Keratinocyte (primary cell): ENCODE measurements around the gene ATP8A2. TPM values are rescaled to one million over a fixed set of nuclear protein-coding genes. Genes with fewer than 3 reads are reported as not detected.

ENCODE experiments used
- DNase-seq: peaks from one replicate; pipeline ENCODE4 v3.0.0-alpha.2; 2011; ENCODE audit warnings: low read depth, missing footprints, low spot score
- FAIRE-seq: peaks from 2 replicates; lab custom pipeline; 2011; peaks lifted over from hg19 to GRCh38; lab: Jason Lieb, UNC
- H2AFZ ChIP-seq: 2 replicates; pipeline ENCODE4 v1.6.0; 2012; ENCODE audit warnings: low read length, control low read depth, inconsistent platforms; ENCODE audit not compliant: control insufficient read depth
- H3K27ac ChIP-seq: 2 replicates; pipeline ENCODE4 v1.5.1; 2011; ENCODE audit warnings: low read length; ENCODE audit not compliant: control insufficient read depth, insufficient read depth
- H3K27me3 ChIP-seq: 3 replicates; pipeline ENCODE4 v1.6.0; 2011; ENCODE audit warnings: low read length; ENCODE audit not compliant: control insufficient read depth, insufficient read depth; ENCODE audit errors: extremely low read depth
- H3K36me3 ChIP-seq, 2 experiments: 2 replicates in 1 of 2; 3 replicates in 1 of 2; pipeline ENCODE4 v1.5.1; 2011; ENCODE audit warnings: low read length in 2 of 2, mild to moderate bottlenecking in 1 of 2; ENCODE audit not compliant: control insufficient read depth in 2 of 2, insufficient read depth in 2 of 2; ENCODE audit errors: extremely low read depth in 1 of 2
- H3K4me1 ChIP-seq: 3 replicates; pipeline ENCODE4 v1.5.1; 2011; ENCODE audit warnings: low read length; ENCODE audit not compliant: control insufficient read depth, insufficient read depth; ENCODE audit errors: extremely low read depth
- H3K4me2 ChIP-seq: 3 replicates; pipeline ENCODE4 v1.6.0; 2011; ENCODE audit warnings: low read depth, low read length; ENCODE audit not compliant: control insufficient read depth, insufficient read depth; ENCODE audit errors: extremely low read depth
- H3K4me3 ChIP-seq, 3 experiments: fragments of 200-600 bp in 1 of 3; sonication (generic) in 1 of 3; 2 replicates in 2 of 3; 3 replicates in 1 of 3; pipeline ENCODE4 v1.5.1; 2011 to 2016; ENCODE audit warnings: low read length in 3 of 3, mild to moderate bottlenecking in 3 of 3, control low read depth in 2 of 3, inconsistent platforms in 1 of 3, low read depth in 1 of 3, mixed read lengths in 1 of 3, mixed run types in 1 of 3, moderate library complexity in 1 of 3; ENCODE audit not compliant: control insufficient read depth in 2 of 3, insufficient read depth in 2 of 3; ENCODE audit errors: extremely low read depth in 1 of 3
- H3K79me2 ChIP-seq: 2 replicates; pipeline ENCODE4 v1.6.0; 2012; ENCODE audit warnings: low read length; ENCODE audit not compliant: control insufficient read depth, insufficient read depth
- H3K9ac ChIP-seq: 3 replicates; pipeline ENCODE4 v1.6.0; 2011; ENCODE audit warnings: low read length; ENCODE audit not compliant: control insufficient read depth, insufficient read depth; ENCODE audit errors: extremely low read depth
- H3K9me1 ChIP-seq: 3 replicates; pipeline ENCODE4 v1.6.0; 2011; ENCODE audit warnings: low read length; ENCODE audit not compliant: control insufficient read depth, insufficient read depth; ENCODE audit errors: extremely low read depth
- H3K9me3 ChIP-seq: 2 replicates; pipeline ENCODE4 v1.5.1; 2012; ENCODE audit warnings: low read depth, low read length; ENCODE audit not compliant: control insufficient read depth
- H4K20me1 ChIP-seq: 3 replicates; pipeline ENCODE4 v1.6.0; 2011; ENCODE audit warnings: low read length; ENCODE audit not compliant: control insufficient read depth, insufficient read depth; ENCODE audit errors: extremely low read depth
- CTCF ChIP-seq, 3 experiments: IDR thresholded peaks in 1 of 3; conservative IDR thresholded peaks in 1 of 3; optimal IDR thresholded peaks in 1 of 3; 2 replicates in 2 of 3; 3 replicates in 1 of 3; pipeline versions ENCODE3 to v1.5.1; 2011; ENCODE audit warnings: low read length in 3 of 3, mild to moderate bottlenecking in 3 of 3, moderate library complexity in 2 of 3, control low read depth in 1 of 3, inconsistent platforms in 1 of 3; ENCODE audit not compliant: insufficient read depth in 2 of 3; ENCODE audit errors: extremely low read depth in 1 of 3
- EZH2 ChIP-seq: IDR thresholded peaks from one replicate; pipeline ENCODE4 v1.6.1; 2012; ENCODE audit warnings: inconsistent platforms, mild to moderate bottlenecking, low read length, moderate library complexity
- dilution Hi-C: fragments of 300-500 bp; cut with MboI; formaldehyde crosslinking; loops from one replicate; pipeline ENCODE4 v1.7.0; 2020; ENCODE audit warnings: low sequenced_read_pairs; ENCODE audit not compliant: extremely low pct_ligation_motif_present
- polyA plus RNA-seq, 5 experiments: library from polyadenylated mRNA; depleted of rRNA in 3 of 5; stranded (reverse) in 3 of 5; stranded (forward) in 1 of 5; unstranded in 1 of 5; fragments of >200 nt; gene quantifications; 1 replicate in 1 of 5; 2 replicates in 3 of 5; 3 replicates in 1 of 5; pipeline versions ENCODE4 v1.2.1 to v1.2.3, GENCODE V29; 2011 to 2012; ENCODE audit warnings: missing spikeins in 2 of 5, low read depth in 1 of 5, low replicate concordance in 1 of 5

Gene ATP8A2
- polyA plus RNA-seq, 1 donor (not counting 4 experiments of a cell fraction or from before 2014, with no cell fraction given), result 0.16 TPM

- Histone ChIP-seq H3K9ac (no peak overlapping the region), H3K4me2 (no peak overlapping the region), H3K79me2 (no peaks in the 10 kb centered on the region), H2AFZ (no peak overlapping the region), H3K9me1 (no peaks in the 10 kb centered on the region), H3K36me3 (no peaks in the 10 kb centered on the region), H3K9me3 (no peaks in the 10 kb centered on the region), H4K20me1 (no peaks in the 10 kb centered on the region), H3K27me3 (no peaks in the 10 kb centered on the region), H3K4me3 (no peak overlapping the region), H3K4me1 (no peaks in the 10 kb centered on the region), H3K27ac (no peak overlapping the region)
- FAIRE-seq (no peak), DNase-seq (no peak)
- TF ChIP-seq CTCF (optimal IDR thresholded peaks at IDR 0.05 in 1 of 3, IDR thresholded peaks at IDR 0.05 in 1 of 3, conservative IDR thresholded peaks at IDR 0.05 in 1 of 3; ENCODE audit: extremely low read depth in 1 of 3, insufficient read depth in 2 of 3, low read length in 3 of 3) (no peak), EZH2 (no peak)
- dilution Hi-C loops, result no loop called here
These were observed 123.1 kb downstream of the ATP8A2 start for GRCh38 chr13:25494698-25495411.

GRCh38 chr13:25501231-25501630 lies 129.5 kb downstream of the ATP8A2 start:
- no peaks in the 10 kb centered on the region for H3K9me1 ChIP-seq
- H2AFZ ChIP-seq, result no peak overlapping the region
- H3K9ac ChIP-seq, result no peak overlapping the region
- no peaks in the 10 kb centered on the region for H3K36me3 ChIP-seq
- no peaks in the 10 kb centered on the region for H3K9me3 ChIP-seq
- TF ChIP-seq EZH2 (no peak), CTCF (optimal IDR thresholded peaks at IDR 0.05 in 1 of 3, IDR thresholded peaks at IDR 0.05 in 1 of 3, conservative IDR thresholded peaks at IDR 0.05 in 1 of 3; ENCODE audit: extremely low read depth in 1 of 3, insufficient read depth in 2 of 3, low read length in 3 of 3) (no peak)
- H4K20me1 ChIP-seq, result no peaks in the 10 kb centered on the region
- H3K4me3 ChIP-seq, result no peak overlapping the region
- no peak overlapping the region for H3K4me2 ChIP-seq
- no peaks in the 10 kb centered on the region for H3K79me2 ChIP-seq
- no peak overlapping the region for H3K27ac ChIP-seq
- dilution Hi-C loops, result no loop called here
- no peaks in the 10 kb centered on the region for H3K27me3 ChIP-seq
- no peaks in the 10 kb centered on the region for H3K4me1 ChIP-seq
- FAIRE-seq (no peak), DNase-seq (no peak)
